GM18498 (cell line): ENCODE measurements around the gene TMEM129.

Experiments used
- ATAC-seq: cut with Tn5 transposase; IDR thresholded peaks from one replicate; pipeline ENCODE4 v1.9.1; 2021; ENCODE audit warnings: mild to moderate bottlenecking, moderate library complexity; ENCODE audit not compliant: unreplicated experiment

TMEM129 gene

GRCh38 chr4:1745165-1745564 is 24.0 kb upstream of the TMEM129 start:
- ATAC-seq, result no peak

- no peak for ATAC-seq
Measured at GRCh38 chr4:1744552-1744951, 23.4 kb upstream of the TMEM129 start.

- no peak for ATAC-seq
Measured at GRCh38 chr4:1743975-1744374, 22.9 kb upstream of the TMEM129 start.

GRCh38 chr4:1743551-1743950 is 22.4 kb upstream of the TMEM129 start:
- no peak for ATAC-seq

GRCh38 chr4:1741208-1741607 is 20.1 kb upstream of the TMEM129 start:
- no peak for ATAC-seq

GRCh38 chr4:1740021-1740545 is 19.0 kb upstream of the TMEM129 start:
- no peak for ATAC-seq

GRCh38 chr4:1739358-1739757 is 18.2 kb upstream of the TMEM129 start:
- ATAC-seq, result no peak

GRCh38 chr4:1738410-1738809 is 17.3 kb upstream of the TMEM129 start:
- no peak for ATAC-seq

GRCh38 chr4:1737666-1738065 is 16.5 kb upstream of the TMEM129 start:
- no peak for ATAC-seq

- ATAC-seq, result no peak
Measured at GRCh38 chr4:1736812-1737211, 15.7 kb upstream of the TMEM129 start.

GRCh38 chr4:1735215-1735614 is 14.1 kb upstream of the TMEM129 start:
- no peak for ATAC-seq

GRCh38 chr4:1732911-1733310 is 11.8 kb upstream of the TMEM129 start:
- ATAC-seq, result no peak

- ATAC-seq, result no peak
Measured at GRCh38 chr4:1731180-1731579, 10.1 kb upstream of the TMEM129 start.

GRCh38 chr4:1730532-1731135 is 9.5 kb upstream of the TMEM129 start:
- no peak for ATAC-seq

- no peak for ATAC-seq
Measured at GRCh38 chr4:1728061-1728980, 7.2 kb upstream of the TMEM129 start.

GRCh38 chr4:1727117-1728031 is 6.3 kb upstream of the TMEM129 start:
- no peak for ATAC-seq

- no peak for ATAC-seq
Measured at GRCh38 chr4:1726146-1726934, 5.2 kb upstream of the TMEM129 start.

- no peak for ATAC-seq
Measured at GRCh38 chr4:1725521-1725920, 4.4 kb upstream of the TMEM129 start.

GRCh38 chr4:1723131-1723801 is 2.1 kb upstream of the TMEM129 start:
- no peak for ATAC-seq
